ENCODE results near the gene EXOC7.

EXOC7 gene

GRCh38 chr17:76134911-76135809 lies 31.6 kb upstream of the EXOC7 start:
- H3K4me2 ChIP-seq (ENCODE audit: low read length, poor library complexity, severe bottlenecking) = no peak overlapping the region
- H2BK15ac ChIP-seq (ENCODE audit: low read depth, poor library complexity, severe bottlenecking) = no peak overlapping the region
- no peak overlapping the region for H3K4me3 ChIP-seq (ENCODE audit: insufficient read depth in 1 of 2, low read depth in 1 of 2, low read length in 2 of 2)
- no peak overlapping the region for H3K4ac ChIP-seq (ENCODE audit: low read depth in 1 of 2, low read length in 2 of 2)
- H3K23ac ChIP-seq (ENCODE audit: low read length in 2 of 2) = peak overlapping the region in 1 of 2 experiments; percentile 65
- H2BK120ac ChIP-seq (ENCODE audit: low read depth, low read length) = no peak overlapping the region
- H3K9ac ChIP-seq (ENCODE audit: low read length) = no peak overlapping the region
- H3K9me3 ChIP-seq (ENCODE audit: control insufficient read depth, low read length) = no peaks in the 10 kb centered on the region
- DNase-seq = no peak
- peak overlapping the region in 1 of 2 experiments; percentile 11 for H3K14ac ChIP-seq (ENCODE audit: low read length in 2 of 2)
- no peak overlapping the region for H2BK5ac ChIP-seq (ENCODE audit: low read depth, low read length, poor library complexity, severe bottlenecking)
- H3K4me1 ChIP-seq (ENCODE audit: control insufficient read depth, insufficient read depth, low read depth, low read length) = peaks cover 63% of the 10 kb centered on the region
- H4K8ac ChIP-seq (ENCODE audit: low read length) = no peak overlapping the region
- 16% methylated on average over 19 of the region's 22 CpGs for WGBS
- H3K79me1 ChIP-seq (replicated peaks; ENCODE audit: low read length, poor library complexity, severe bottlenecking) = no peaks in the 10 kb centered on the region
- H3K36me3 ChIP-seq (ENCODE audit: control insufficient read depth in 1 of 2, insufficient read depth in 2 of 2, low read depth in 1 of 2, low read length in 2 of 2) = no peaks in the 10 kb centered on the region
- no peak overlapping the region for H4K91ac ChIP-seq (ENCODE audit: low read length)
- peaks cover 0 to 99% of the 10 kb centered on the region in 2 experiments for H3K27me3 ChIP-seq (ENCODE audit: control insufficient read depth in 1 of 2, insufficient read depth in 1 of 2, low read length in 2 of 2)
- no peak overlapping the region for H2AFZ ChIP-seq (ENCODE audit: low read depth, low read length)
- no peak overlapping the region for H3K18ac ChIP-seq (ENCODE audit: low read depth in 1 of 2, low read length in 2 of 2)
- H3K27ac ChIP-seq (ENCODE audit: low read length, poor library complexity, severe bottlenecking) = no peak overlapping the region
- H2BK12ac ChIP-seq (ENCODE audit: low read length in 2 of 2) = no peak overlapping the region
- H2AK5ac ChIP-seq (ENCODE audit: low read length, severe bottlenecking) = peak overlapping the region; percentile 33

- Histone ChIP-seq H3K9ac (ENCODE audit: low read length) (no peak overlapping the region), H3K4me1 (ENCODE audit: control insufficient read depth, insufficient read depth, low read depth, low read length) (peaks cover 40% of the 10 kb centered on the region), H4K8ac (ENCODE audit: low read length) (no peak overlapping the region), H3K18ac (ENCODE audit: low read depth in 1 of 2, low read length in 2 of 2) (no peak overlapping the region), H3K36me3 (ENCODE audit: control insufficient read depth in 1 of 2, insufficient read depth in 2 of 2, low read depth in 1 of 2, low read length in 2 of 2) (no peaks in the 10 kb centered on the region), H3K27ac (ENCODE audit: low read length, poor library complexity, severe bottlenecking) (no peak overlapping the region), H2BK5ac (ENCODE audit: low read depth, low read length, poor library complexity, severe bottlenecking) (no peak overlapping the region), H3K23ac (ENCODE audit: low read length in 2 of 2) (no peak overlapping the region), H2BK15ac (ENCODE audit: low read depth, poor library complexity, severe bottlenecking) (no peak overlapping the region), H4K91ac (ENCODE audit: low read length) (no peak overlapping the region), H3K4ac (ENCODE audit: low read depth in 1 of 2, low read length in 2 of 2) (no peak overlapping the region), H2AK5ac (ENCODE audit: low read length, severe bottlenecking) (no peak overlapping the region), H3K14ac (ENCODE audit: low read length in 2 of 2) (no peak overlapping the region), H3K27me3 (ENCODE audit: control insufficient read depth in 1 of 2, insufficient read depth in 1 of 2, low read length in 2 of 2) (peaks cover 0 to 82% of the 10 kb centered on the region in 2 experiments), H2BK120ac (ENCODE audit: low read depth, low read length) (no peak overlapping the region), H2AFZ (ENCODE audit: low read depth, low read length) (no peak overlapping the region), H3K9me3 (ENCODE audit: control insufficient read depth, low read length) (no peaks in the 10 kb centered on the region), H2BK12ac (ENCODE audit: low read length in 2 of 2) (no peak overlapping the region), H3K4me3 (ENCODE audit: insufficient read depth in 1 of 2, low read depth in 1 of 2, low read length in 2 of 2) (no peak overlapping the region), H3K79me1 (replicated peaks; ENCODE audit: low read length, poor library complexity, severe bottlenecking) (no peaks in the 10 kb centered on the region), H3K4me2 (ENCODE audit: low read length, poor library complexity, severe bottlenecking) (no peak overlapping the region)
- WGBS = 17% methylated on average over 13 of the region's 21 CpGs
- DNase-seq = no peak
Observed at GRCh38 chr17:76132574-76133338, 29.2 kb upstream of the EXOC7 start.

GRCh38 chr17:76131692-76132573 lies 28.3 kb upstream of the EXOC7 start:
- no peak overlapping the region for H2BK120ac ChIP-seq (ENCODE audit: low read depth, low read length)
- no peak for DNase-seq
- H4K91ac ChIP-seq (ENCODE audit: low read length) = no peak overlapping the region
- H3K79me1 ChIP-seq (replicated peaks; ENCODE audit: low read length, poor library complexity, severe bottlenecking) = no peaks in the 10 kb centered on the region
- H3K18ac ChIP-seq (ENCODE audit: low read depth in 1 of 2, low read length in 2 of 2) = no peak overlapping the region
- H3K9me3 ChIP-seq (ENCODE audit: control insufficient read depth, low read length) = no peaks in the 10 kb centered on the region
- no peak overlapping the region for H3K14ac ChIP-seq (ENCODE audit: low read length in 2 of 2)
- H2BK12ac ChIP-seq (ENCODE audit: low read length in 2 of 2) = no peak overlapping the region
- 24% methylated on average over 17 of the region's 21 CpGs for WGBS
- no peak overlapping the region for H2AFZ ChIP-seq (ENCODE audit: low read depth, low read length)
- no peak overlapping the region for H3K9ac ChIP-seq (ENCODE audit: low read length)
- no peak overlapping the region for H2BK15ac ChIP-seq (ENCODE audit: low read depth, poor library complexity, severe bottlenecking)
- peak overlapping the region in 1 of 2 experiments; percentile 15 for H3K23ac ChIP-seq (ENCODE audit: low read length in 2 of 2)
- H2AK5ac ChIP-seq (ENCODE audit: low read length, severe bottlenecking) = peak overlapping the region; percentile 61
- peaks cover 0 to 77% of the 10 kb centered on the region in 2 experiments for H3K27me3 ChIP-seq (ENCODE audit: control insufficient read depth in 1 of 2, insufficient read depth in 1 of 2, low read length in 2 of 2)
- peaks cover 32% of the 10 kb centered on the region for H3K4me1 ChIP-seq (ENCODE audit: control insufficient read depth, insufficient read depth, low read depth, low read length)
- no peaks in the 10 kb centered on the region for H3K36me3 ChIP-seq (ENCODE audit: control insufficient read depth in 1 of 2, insufficient read depth in 2 of 2, low read depth in 1 of 2, low read length in 2 of 2)
- H3K4me3 ChIP-seq (ENCODE audit: insufficient read depth in 1 of 2, low read depth in 1 of 2, low read length in 2 of 2) = no peak overlapping the region
- no peak overlapping the region for H4K8ac ChIP-seq (ENCODE audit: low read length)
- no peak overlapping the region for H3K27ac ChIP-seq (ENCODE audit: low read length, poor library complexity, severe bottlenecking)
- no peak overlapping the region for H3K4ac ChIP-seq (ENCODE audit: low read depth in 1 of 2, low read length in 2 of 2)
- H2BK5ac ChIP-seq (ENCODE audit: low read depth, low read length, poor library complexity, severe bottlenecking) = no peak overlapping the region
- H3K4me2 ChIP-seq (ENCODE audit: low read length, poor library complexity, severe bottlenecking) = no peak overlapping the region

Data from mesenchymal stem cell (in vitro differentiated cells and primary cell).